Brain microvascular endothelial cell (primary cell): Measurements from ENCODE around the gene RNASET2.
A peak's percentile ranks its signal among the peaks of the same experiment; 100 is the strongest.

ENCODE experiments used
- DNase-seq: peaks from one replicate; pipeline ENCODE4 v3.0.0-alpha.2; 2020
- H3K27ac ChIP-seq: fragments of 250-450 bp; sonication (Bioruptor Pico); 2 replicates; pipeline ENCODE4 v1.5.1; 2020; ENCODE audit warnings: mild to moderate bottlenecking, moderate library complexity
- H3K27me3 ChIP-seq: fragments of 250-450 bp; sonication (Bioruptor Pico); replicated peaks from 2 replicates; pipeline ENCODE4 v1.5.1; 2020; ENCODE audit warnings: mild to moderate bottlenecking
- H3K36me3 ChIP-seq: fragments of 250-450 bp; sonication (Bioruptor Pico); replicated peaks from 2 replicates; pipeline ENCODE4 v1.5.1; 2020; ENCODE audit warnings: mild to moderate bottlenecking
- H3K4me3 ChIP-seq: 2 replicates; pipeline ENCODE4 v1.5.1; 2011; ENCODE audit warnings: low read depth, mild to moderate bottlenecking, control low read depth, low read length, moderate library complexity
- in situ Hi-C: cut with HindIII; loops from 2 replicates; pipeline ENCODE4 v1.10.0; 2017; ENCODE audit warnings: low sequenced_read_pairs, low pct_ligation_motif_present
- TF ChIP-seq, protein P1 (sequence below): IDR thresholded peaks from 2 replicates; pipeline ENCODE4 v1.5.1; 2011; ENCODE audit warnings: low read depth, mild to moderate bottlenecking, moderate library complexity, low read length, control low read depth, inconsistent platforms; ENCODE audit errors: missing control alignments

The RNASET2 gene

DNA sequence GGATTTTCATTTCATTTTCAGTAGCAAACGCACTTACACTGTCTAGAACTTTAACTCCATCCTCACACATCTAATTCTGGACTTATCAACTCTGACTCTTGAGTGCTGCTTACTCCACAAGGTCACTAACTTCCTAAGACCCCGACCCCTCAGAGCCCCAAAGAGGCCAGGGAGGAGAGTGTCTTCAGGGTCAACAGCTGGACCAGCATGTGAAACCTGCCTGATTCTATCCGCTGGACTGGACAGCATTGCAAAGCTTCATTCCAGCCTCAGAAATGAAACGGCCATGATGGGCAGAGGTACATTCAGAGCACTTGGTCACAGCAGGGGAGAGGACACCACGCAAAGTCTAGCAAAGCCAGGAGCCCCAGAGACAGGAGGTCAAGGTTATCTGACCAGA is 9.1 kb downstream of the RNASET2 start:
- in situ Hi-C loops = no loop called here
- DNase-seq = no peak
- no peak overlapping the region for H3K27ac ChIP-seq
- H3K4me3 ChIP-seq = no peak overlapping the region
- H3K27me3 ChIP-seq = no peaks in the 10 kb centered on the region
- peaks cover 2% of the 10 kb centered on the region for H3K36me3 ChIP-seq
- TF ChIP-seq, protein P1, sequence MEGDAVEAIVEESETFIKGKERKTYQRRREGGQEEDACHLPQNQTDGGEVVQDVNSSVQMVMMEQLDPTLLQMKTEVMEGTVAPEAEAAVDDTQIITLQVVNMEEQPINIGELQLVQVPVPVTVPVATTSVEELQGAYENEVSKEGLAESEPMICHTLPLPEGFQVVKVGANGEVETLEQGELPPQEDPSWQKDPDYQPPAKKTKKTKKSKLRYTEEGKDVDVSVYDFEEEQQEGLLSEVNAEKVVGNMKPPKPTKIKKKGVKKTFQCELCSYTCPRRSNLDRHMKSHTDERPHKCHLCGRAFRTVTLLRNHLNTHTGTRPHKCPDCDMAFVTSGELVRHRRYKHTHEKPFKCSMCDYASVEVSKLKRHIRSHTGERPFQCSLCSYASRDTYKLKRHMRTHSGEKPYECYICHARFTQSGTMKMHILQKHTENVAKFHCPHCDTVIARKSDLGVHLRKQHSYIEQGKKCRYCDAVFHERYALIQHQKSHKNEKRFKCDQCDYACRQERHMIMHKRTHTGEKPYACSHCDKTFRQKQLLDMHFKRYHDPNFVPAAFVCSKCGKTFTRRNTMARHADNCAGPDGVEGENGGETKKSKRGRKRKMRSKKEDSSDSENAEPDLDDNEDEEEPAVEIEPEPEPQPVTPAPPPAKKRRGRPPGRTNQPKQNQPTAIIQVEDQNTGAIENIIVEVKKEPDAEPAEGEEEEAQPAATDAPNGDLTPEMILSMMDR = no peak

DNA sequence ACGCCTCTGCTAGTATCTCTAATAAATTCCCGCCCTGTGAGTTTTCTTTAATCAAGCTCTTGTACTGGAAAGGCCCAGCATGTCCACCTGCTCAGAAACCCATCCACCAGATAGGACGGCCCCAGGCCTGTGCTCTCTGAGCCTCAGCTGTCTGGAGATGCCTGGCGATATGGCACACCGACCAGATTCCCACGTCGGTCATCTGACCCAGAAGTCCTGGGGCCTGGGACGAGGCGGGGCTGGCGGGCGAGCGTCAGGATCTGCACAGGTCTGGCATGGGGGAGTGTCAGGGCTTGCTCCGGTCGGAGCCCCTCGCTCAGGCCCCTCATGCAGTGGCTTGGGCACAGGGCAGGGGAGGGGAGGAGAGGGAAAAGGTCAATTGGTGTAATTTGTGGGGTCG is 10.2 kb downstream of the RNASET2 start:
- no peaks in the 10 kb centered on the region for H3K27me3 ChIP-seq
- no peak for DNase-seq
- in situ Hi-C loops = no loop called here
- TF ChIP-seq, protein P1 = no peak
- no peak overlapping the region for H3K4me3 ChIP-seq
- no peak overlapping the region for H3K27ac ChIP-seq
- H3K36me3 ChIP-seq = peaks cover under 1% of the 10 kb centered on the region

DNA sequence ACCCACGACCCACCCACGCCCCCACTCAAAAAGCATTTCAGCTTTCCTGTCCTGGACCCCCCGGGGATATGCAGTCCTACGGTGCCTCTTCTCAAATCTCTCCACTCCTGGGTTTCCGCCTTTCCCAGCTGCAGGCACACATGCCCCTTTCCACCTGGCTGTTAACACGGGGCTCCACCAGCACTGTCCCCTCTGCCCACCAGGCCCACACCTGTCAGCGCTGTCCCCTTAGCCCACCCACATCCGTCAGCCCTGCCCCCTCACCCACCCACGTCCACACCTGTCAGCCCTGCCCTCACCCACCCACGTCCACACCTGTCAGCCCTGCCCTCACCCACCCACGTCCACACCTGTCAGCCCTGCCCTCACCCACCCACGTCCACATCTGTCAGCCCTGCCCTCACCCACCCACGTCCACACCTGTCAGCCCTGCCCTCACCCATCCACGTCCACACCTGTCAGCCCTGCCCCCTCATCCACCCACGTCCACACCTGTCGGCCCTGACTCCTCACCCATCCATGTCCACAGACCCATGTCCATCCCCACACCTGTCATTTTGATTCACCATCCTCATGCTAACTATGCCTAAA is 11.6 kb downstream of the RNASET2 start:
- no peak overlapping the region for H3K27ac ChIP-seq
- TF ChIP-seq, protein P1 = no peak

DNA sequence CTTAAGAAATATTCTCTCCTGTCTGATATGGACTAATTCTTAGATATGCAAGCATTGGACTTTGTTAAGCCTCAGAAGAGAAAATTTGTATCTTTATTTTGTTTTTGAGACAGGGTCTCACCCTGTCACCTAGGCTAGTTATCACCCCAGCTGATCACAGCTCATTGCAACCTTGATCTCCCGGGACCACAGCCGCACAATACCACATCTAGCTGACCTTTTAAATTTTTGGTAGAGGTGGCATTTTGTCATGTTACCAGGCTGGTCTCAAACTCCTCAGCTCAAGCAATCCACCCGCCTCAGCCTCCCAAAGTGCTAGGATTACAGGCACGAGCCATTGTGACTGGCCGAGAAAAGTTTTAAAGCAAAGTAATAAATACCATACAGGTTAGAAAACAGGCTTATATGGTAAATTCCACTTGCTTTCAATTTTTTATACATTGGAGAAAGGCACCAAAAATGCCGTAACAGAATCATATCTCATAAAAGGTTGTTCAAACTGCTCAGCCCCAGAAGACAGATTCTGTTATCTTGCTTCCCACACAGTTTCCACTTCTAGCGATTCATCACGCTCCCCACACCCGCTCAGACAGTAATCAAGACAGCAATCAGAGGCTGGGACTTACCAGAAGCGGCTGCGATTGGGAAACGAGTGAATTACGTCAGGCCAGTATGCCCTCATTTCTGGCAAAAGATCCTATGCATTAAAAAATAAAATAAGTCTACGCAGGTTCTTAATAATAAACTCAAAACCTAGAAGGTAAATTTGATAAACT is 13.8 kb downstream of the RNASET2 start:
- no peak overlapping the region for H3K27ac ChIP-seq
- H3K27me3 ChIP-seq = no peaks in the 10 kb centered on the region
- TF ChIP-seq, protein P1 = no peak
- DNase-seq = no peak
- in situ Hi-C loops = no loop called here
- no peak overlapping the region for H3K4me3 ChIP-seq
- peaks cover 2% of the 10 kb centered on the region for H3K36me3 ChIP-seq

More for the DNA sequence above, 11.6 kb downstream of the RNASET2 start:
- in situ Hi-C loops = no loop called here
- H3K27me3 ChIP-seq = no peaks in the 10 kb centered on the region
- no peaks in the 10 kb centered on the region for H3K36me3 ChIP-seq
- no peak for DNase-seq
- no peak overlapping the region for H3K4me3 ChIP-seq

DNA sequence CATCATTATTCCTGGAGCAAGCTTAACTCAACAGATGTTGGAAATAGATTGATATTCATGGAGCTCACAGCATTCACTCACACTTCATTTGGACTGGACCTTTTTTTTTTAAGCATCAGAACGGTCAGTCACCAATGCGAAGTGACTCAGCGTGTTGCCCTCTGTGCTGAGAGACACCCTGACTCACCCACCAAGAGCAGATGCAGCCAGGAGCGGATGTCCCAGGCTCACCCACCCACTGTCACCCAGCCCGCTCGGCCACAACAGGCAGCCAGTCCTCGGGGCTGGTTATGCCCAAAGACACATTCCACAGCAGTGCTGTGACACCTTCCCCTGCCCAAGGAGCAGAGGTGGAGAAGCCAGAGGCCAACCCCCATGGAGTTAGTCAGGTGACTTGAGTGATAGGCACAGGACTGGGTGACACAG is 15.7 kb downstream of the RNASET2 start:
- H3K27me3 ChIP-seq = no peaks in the 10 kb centered on the region
- in situ Hi-C loops = no loop called here
- TF ChIP-seq, protein P1 = no peak
- DNase-seq = peak; percentile 65
- no peak overlapping the region for H3K27ac ChIP-seq
- H3K4me3 ChIP-seq = no peak overlapping the region
- H3K36me3 ChIP-seq = peaks cover 2% of the 10 kb centered on the region

DNA sequence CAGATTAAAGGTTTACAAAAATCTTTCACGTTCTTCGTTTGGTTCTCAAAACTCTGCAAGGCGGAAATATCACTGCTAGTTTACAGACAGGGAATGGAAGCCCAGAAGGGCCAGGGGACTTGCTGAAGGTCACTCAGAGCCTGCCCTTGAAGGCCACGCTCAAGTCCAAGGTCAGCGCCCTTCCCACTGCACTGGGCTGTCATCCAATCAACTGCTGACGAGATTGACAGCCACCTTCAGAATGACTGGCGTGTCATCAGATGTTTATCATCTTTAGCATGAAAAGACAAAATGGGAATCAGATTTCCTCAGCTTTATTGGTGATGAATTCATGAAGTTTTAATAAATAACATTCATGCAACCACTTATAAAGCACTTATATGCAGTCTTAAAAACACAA is 16.5 kb downstream of the RNASET2 start:
- in situ Hi-C loops = no loop called here
- no peak overlapping the region for H3K4me3 ChIP-seq
- no peaks in the 10 kb centered on the region for H3K27me3 ChIP-seq
- peaks cover 2% of the 10 kb centered on the region for H3K36me3 ChIP-seq
- no peak overlapping the region for H3K27ac ChIP-seq
- DNase-seq = no peak
- TF ChIP-seq, protein P1 = no peak
